GM12873 (cell line): ENCODE data around the gene LONRF2.

ENCODE experiments used
- TF ChIP-seq, protein P1 (sequence below): IDR thresholded peaks from 2 replicates; pipeline ENCODE4 v1.5.1; 2012; ENCODE audit warnings: low read depth, mild to moderate bottlenecking, moderate library complexity, low read length, control low read depth; ENCODE audit not compliant: insufficient read depth; ENCODE audit errors: missing control alignments

LONRF2 gene

DNA sequence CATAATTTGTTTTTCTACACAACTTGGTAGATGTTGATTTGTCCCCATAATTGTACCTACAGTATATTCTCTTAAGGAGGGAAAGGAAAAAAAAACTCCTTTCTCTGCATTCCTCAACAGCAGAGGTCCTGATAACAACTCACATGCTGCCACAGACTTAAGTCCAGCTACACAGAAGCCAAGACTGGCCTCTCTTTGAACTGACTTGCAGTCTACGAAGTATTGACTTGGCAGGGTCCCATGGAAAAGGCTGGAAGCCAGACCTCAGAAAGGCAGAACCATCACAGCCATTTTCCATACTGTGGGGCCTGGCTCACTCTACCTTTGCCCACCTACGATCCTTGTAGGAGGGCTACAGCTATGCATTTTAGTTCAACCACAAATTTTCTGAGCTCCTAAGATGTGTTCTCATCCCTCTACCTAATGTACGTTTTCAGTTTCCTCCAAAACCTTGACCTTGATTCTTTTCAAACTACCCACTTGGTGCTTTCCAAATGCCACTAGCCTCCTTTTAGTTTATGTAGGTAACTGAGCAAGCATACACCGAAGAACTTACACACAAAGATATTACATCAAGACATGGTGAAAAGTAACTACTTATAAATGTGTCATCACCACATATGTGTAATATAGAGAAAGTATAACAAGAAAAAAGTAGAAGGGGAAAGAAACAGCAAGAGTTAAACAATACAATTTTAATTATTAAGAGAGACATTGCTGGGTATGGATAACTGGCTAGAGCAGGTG, 12.2 kb downstream of the LONRF2 start:
- TF ChIP-seq, protein P1, sequence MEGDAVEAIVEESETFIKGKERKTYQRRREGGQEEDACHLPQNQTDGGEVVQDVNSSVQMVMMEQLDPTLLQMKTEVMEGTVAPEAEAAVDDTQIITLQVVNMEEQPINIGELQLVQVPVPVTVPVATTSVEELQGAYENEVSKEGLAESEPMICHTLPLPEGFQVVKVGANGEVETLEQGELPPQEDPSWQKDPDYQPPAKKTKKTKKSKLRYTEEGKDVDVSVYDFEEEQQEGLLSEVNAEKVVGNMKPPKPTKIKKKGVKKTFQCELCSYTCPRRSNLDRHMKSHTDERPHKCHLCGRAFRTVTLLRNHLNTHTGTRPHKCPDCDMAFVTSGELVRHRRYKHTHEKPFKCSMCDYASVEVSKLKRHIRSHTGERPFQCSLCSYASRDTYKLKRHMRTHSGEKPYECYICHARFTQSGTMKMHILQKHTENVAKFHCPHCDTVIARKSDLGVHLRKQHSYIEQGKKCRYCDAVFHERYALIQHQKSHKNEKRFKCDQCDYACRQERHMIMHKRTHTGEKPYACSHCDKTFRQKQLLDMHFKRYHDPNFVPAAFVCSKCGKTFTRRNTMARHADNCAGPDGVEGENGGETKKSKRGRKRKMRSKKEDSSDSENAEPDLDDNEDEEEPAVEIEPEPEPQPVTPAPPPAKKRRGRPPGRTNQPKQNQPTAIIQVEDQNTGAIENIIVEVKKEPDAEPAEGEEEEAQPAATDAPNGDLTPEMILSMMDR = no peak

DNA sequence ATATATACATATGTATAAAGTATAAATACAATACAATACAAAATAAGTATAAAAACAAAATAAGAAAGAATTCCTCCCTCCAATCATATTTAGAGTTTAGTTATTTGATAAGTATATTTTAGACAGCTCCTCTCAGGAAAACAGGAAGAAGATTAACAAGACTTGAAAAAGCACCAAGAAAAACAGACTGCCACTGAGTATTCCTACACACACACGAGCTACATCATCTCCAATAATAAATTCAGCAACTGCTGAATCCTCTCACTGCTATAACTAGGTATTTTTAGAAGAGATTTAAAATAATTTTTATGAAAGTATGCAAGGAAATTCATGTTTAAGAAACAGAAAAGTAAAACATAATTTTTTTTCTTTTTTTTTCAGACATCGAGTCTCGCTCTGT, 13.0 kb downstream of the LONRF2 start:
- TF ChIP-seq, protein P1 = no peak

DNA sequence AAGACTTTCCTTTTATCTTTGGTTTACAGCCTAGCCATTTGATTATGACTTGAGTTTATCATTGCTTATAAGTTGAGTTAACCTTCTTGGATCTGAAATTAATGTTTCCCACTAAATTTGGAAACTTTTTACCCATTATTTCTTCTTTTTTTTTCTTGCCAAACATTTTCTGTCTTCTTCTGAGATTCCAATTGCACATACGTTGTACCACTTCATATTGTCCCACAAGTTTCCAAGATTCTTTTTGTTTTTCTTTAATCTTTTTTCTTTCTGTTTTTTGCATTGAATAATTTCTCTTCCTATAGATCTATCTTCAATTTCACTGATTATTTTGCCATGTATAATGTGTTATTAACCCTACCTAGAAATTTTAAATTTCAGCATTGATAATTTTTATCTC, 18.6 kb downstream of the LONRF2 start:
- TF ChIP-seq, protein P1 = no peak

DNA sequence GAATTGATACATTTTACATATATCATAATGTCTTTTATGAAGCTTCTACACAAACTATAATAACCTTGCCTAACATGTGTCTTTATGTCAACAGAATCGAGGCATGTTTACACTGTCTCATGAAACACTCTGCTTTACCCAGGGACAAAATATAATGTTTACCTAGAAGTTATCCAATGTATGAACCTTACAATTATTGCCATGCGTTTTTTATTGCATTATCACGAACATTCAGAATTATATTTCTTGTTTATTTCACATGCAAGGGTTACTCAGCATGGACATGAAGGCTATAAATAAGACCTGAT, 19.8 kb downstream of the LONRF2 start:
- TF ChIP-seq, protein P1 = no peak

DNA sequence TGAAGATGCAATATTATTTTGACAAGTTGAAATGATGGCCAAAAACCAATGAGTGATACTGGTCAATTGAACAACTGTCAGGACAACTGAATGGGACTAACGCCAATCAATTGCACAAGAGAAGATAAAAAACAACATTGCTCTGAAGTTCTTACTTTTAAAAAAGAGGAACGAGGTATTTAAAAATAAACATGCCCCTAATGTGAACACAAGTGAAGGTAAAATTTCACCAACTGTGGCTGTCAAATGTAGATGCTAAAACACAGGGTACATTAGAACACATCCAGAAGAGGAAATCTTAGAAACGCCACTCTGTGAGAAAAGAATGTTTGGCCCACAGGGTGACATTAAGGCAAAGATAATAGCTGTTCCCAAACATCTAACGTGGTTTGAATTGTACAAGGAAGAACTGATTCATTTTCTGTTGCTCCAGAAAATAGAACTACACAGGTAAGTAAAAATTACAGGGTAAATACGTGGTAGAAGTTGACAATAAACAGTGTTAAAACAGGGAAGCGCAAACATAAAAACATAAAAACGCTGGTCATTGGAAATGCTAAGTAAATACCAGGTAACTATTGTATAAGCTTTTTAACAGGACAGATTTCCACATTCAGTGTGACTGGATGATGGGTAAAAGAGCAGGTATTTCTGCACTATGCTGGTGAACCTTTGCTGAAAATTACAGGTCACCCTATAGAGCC, 20.3 kb downstream of the LONRF2 start:
- TF ChIP-seq, protein P1 = no peak

DNA sequence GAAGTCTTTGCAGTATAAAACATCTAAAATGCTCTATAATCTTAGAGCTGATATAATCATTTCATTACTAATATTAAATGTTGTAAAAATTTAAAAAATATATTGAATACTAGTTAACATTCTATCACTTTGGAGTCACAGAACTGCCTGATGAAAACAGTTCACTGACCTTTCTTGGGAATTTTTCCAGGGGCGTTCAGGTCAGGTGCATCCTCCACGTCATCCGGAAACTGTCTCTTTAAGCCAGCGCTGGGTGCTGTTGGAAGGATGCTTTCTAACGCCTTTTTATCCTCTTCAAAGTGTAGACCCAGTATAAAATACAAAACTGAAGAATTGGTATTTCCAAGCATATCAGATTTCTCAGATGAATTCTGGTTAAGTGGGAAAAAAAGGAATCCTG, 22.8 kb downstream of the LONRF2 start:
- TF ChIP-seq, protein P1 = no peak

DNA sequence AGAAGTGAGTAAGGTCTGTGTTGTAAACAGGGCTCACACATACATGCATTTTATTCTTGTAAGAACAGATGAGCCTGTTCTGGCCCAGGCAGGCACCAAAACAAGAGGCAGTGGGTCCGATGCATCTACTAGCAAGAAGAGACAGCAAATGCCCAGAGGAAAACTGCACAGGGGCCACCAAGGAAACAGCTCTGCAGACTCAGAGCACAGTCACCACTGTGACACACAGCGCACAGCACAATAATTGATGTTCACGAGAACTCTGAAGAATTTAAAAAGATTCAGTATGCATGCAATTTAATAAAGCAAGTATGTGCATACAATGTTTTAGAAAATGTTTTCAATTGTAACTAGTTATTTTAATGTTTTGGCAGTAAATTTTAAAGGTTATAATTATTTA, 24.8 kb downstream of the LONRF2 start:
- TF ChIP-seq, protein P1 = no peak
